ENCODE data around the gene CREB3L2. TPM values are rescaled to one million over a fixed set of nuclear protein-coding genes. Genes with fewer than 3 reads are reported as not detected.

The CREB3L2 gene
- total and polyA plus RNA-seq, 2 of the 8 experiments (the other 6 are each of a cell fraction or from before 2014, with no cell fraction given): 14.4 to 48.3 TPM

DNA sequence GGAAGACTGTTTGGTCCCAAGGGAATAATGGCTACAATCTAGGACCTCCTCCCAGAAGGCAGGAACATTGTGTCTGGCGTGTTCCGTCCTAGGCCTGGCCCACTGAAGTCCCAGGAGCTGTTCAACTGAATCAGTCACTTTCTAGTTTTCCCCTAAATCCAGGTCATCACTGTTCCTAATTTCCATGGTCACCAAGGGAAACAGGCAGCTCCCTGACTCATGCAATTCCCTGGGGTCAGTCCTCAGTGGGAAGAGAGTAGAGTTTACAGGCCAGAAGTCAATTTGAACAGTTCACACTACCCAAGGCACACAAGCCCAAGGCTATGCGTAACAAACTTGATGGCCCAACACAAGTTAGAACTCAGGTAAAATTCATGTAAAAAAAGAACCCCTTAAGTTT, 44.0 kb downstream of the CREB3L2 start:
- Histone ChIP-seq H3K79me2 (ENCODE audit: control insufficient read depth in 1 of 2, insufficient read depth in 2 of 2, low read length in 2 of 2) (peaks cover 0 to 50% of the 10 kb centered on the region in 2 experiments; a peak in 2 of 4 replicates), H2BK120ac (replicated peaks; ENCODE audit: low read depth, low read length) (no peak overlapping the region), H4K5ac (ENCODE audit: insufficient read length, low read depth, low read length) (no peak overlapping the region), H3K4me2 (ENCODE audit: insufficient read depth in 1 of 2, low read depth in 2 of 2, low read length in 2 of 2) (no peak overlapping the region), H3K23me2 (ENCODE audit: low read depth, low read length) (no peaks in the 10 kb centered on the region), H4K91ac (replicated peaks; ENCODE audit: insufficient read length, low read length) (no peak overlapping the region), H3K36me3 (ENCODE audit: control insufficient read depth in 2 of 4, insufficient read depth in 4 of 4, low read length in 3 of 4) (peaks cover 0 to 3% (median 0%) of the 10 kb centered on the region in 4 experiments; a peak in 1 of 8 replicates), H3K18ac (ENCODE audit: extremely low read depth, low read length) (no peak overlapping the region), H2BK15ac (ENCODE audit: low read length) (no peak overlapping the region), H4K20me1 (replicated peaks in 1 of 2; ENCODE audit: control insufficient read depth in 1 of 2, insufficient read depth in 2 of 2, low read length in 2 of 2) (peaks cover 0 to 2% of the 10 kb centered on the region in 2 experiments), H3K27ac (ENCODE audit: low read depth, low read length) (no peak overlapping the region), H4K8ac (ENCODE audit: extremely low read depth, insufficient read depth, low read length) (no peak overlapping the region), H3K4me3 (ENCODE audit: extremely low read depth in 1 of 4, insufficient read depth in 2 of 4, low read depth in 3 of 4, low read length in 4 of 4) (no peak overlapping the region), H2AFZ (ENCODE audit: low read length) (no peak overlapping the region), H2BK20ac (ENCODE audit: low read length) (no peak overlapping the region), H3K4me1 (replicated peaks in 1 of 4; ENCODE audit: control insufficient read depth in 3 of 4, insufficient read depth in 4 of 4, low read length in 3 of 4) (peaks cover 4 to 18% (median 12%) of the 10 kb centered on the region in 4 experiments), H3K14ac (ENCODE audit: insufficient read length) (no peak overlapping the region), H3K56ac (replicated peaks; ENCODE audit: insufficient read length, low read depth, low read length) (no peak overlapping the region), H2BK5ac (ENCODE audit: low read depth, low read length) (no peak overlapping the region), H3K27me3 (replicated peaks in 1 of 4; ENCODE audit: control insufficient read depth in 3 of 4, extremely low read depth in 1 of 4, insufficient read depth in 3 of 4, low read length in 3 of 4) (no peaks in the 10 kb centered on the region), H3K23ac (ENCODE audit: insufficient read length) (no peak overlapping the region), H2AK5ac (ENCODE audit: low read depth, low read length) (no peak overlapping the region), H3K4ac (replicated peaks; ENCODE audit: insufficient read length, low read depth, low read length) (no peak overlapping the region), H3K9me3 (ENCODE audit: insufficient read depth in 2 of 2, low read depth in 1 of 2, low read length in 1 of 2) (no peaks in the 10 kb centered on the region), H3K9ac (replicated peaks in 1 of 4; ENCODE audit: extremely low read depth in 1 of 4, low read depth in 3 of 4, low read length in 3 of 4) (no peak overlapping the region), H2BK12ac (ENCODE audit: low read depth, low read length) (no peak overlapping the region), H3K79me1 (ENCODE audit: low read depth, low read length) (peaks cover 3% of the 10 kb centered on the region)
- TF ChIP-seq JUND (IDR thresholded peaks at IDR 0.05; ENCODE audit: low read length) (no peak), SIX5 (IDR thresholded peaks at IDR 0.05; ENCODE audit: low read depth, low read length) (no peak), SIRT6 (IDR thresholded peaks at IDR 0.05; ENCODE audit: low read length) (no peak)
- FAIRE-seq (no peak), DNase-seq (ENCODE audit: low read depth in 1 of 2, low spot score in 2 of 2) (no peak)
- WGBS, 2 experiments (ENCODE audit: extremely low coverage in 1 of 2, insufficient coverage in 1 of 2, insufficient read length in 1 of 2, insufficient replicate concordance in 2 of 2, low coverage in 1 of 2, low lambda C conversion rate in 2 of 2, missing lambda C conversion rate in 1 of 2): 92% methylated on average over 3 of the region's 3 CpGs; no CpG with 5 or more reads in 1 of the 2 experiments
- ChIA-PET CTCF (ENCODE audit: partially characterized antibody) (no interaction called here), POLR2A (ENCODE audit: partially characterized antibody) (interaction anchor here (1.3 kb wide), 1 partner anchor 15 kb away, joined by 3 read pairs; no protein-coding TSS in a partner anchor)
